NCI-H1048 (cell line): ENCODE measurements around the gene KLHDC10.
"Not testable (repeated sequence)": the region's sequence is repeated elsewhere in the genome, so short reads cannot be mapped to it uniquely, and the experiment has no call there.

Experiments
- DNase-seq: peaks from one replicate; lab custom pipeline; 2025; lab: John Stamatoyannopoulos, UW

Gene KLHDC10

GRCh38 chr7:130069978-130070860, at the start of gene KLHDC10:
TSS of gene KLHDC10 (plus strand) at chr7:130070534. CDS start at chr7:130070644, 110 bp downstream.
- peak; percentile 92 for DNase-seq

- no peak for DNase-seq
Measured at GRCh38 chr7:130021105-130021834, 49.1 kb upstream of the KLHDC10 start.

- DNase-seq, result no peak
Measured at GRCh38 chr7:130022115-130022514, 48.2 kb upstream of the KLHDC10 start.

GRCh38 chr7:130022623-130023175, 47.6 kb upstream of the KLHDC10 start:
- DNase-seq, result no peak

- no peak for DNase-seq
Measured at GRCh38 chr7:130024390-130024789, 45.9 kb upstream of the KLHDC10 start.

- DNase-seq, result no peak
Measured at GRCh38 chr7:130032698-130033097, 37.6 kb upstream of the KLHDC10 start.

GRCh38 chr7:130037703-130038102, 32.6 kb upstream of the KLHDC10 start:
- no peak for DNase-seq

- DNase-seq, result no peak
Measured at GRCh38 chr7:130040576-130040975, 29.8 kb upstream of the KLHDC10 start.

- no peak for DNase-seq
Measured at GRCh38 chr7:130047831-130048230, 22.5 kb upstream of the KLHDC10 start.

- DNase-seq, result no peak
Measured at GRCh38 chr7:130048906-130049305, 21.4 kb upstream of the KLHDC10 start.

GRCh38 chr7:130052250-130052649, 18.1 kb upstream of the KLHDC10 start:
- not testable (repeated sequence) for DNase-seq

- not testable (repeated sequence) for DNase-seq
Measured at GRCh38 chr7:130055198-130055597, 15.1 kb upstream of the KLHDC10 start.

GRCh38 chr7:130062246-130062645, 8.1 kb upstream of the KLHDC10 start:
- no peak for DNase-seq

- DNase-seq, result peak; percentile 21
Measured at GRCh38 chr7:130063036-130063435, 7.3 kb upstream of the KLHDC10 start.

GRCh38 chr7:130064580-130064926, 5.8 kb upstream of the KLHDC10 start:
- not testable (repeated sequence) for DNase-seq

- DNase-seq, result no peak
Measured at GRCh38 chr7:130065500-130066152, 4.7 kb upstream of the KLHDC10 start.

- no peak for DNase-seq
Measured at GRCh38 chr7:130069179-130069977, 956 bp upstream of the KLHDC10 start.

GRCh38 chr7:130070861-130071622, 708 bp downstream of the KLHDC10 start:
- DNase-seq, result no peak

- DNase-seq, result peak; percentile 37
Measured at GRCh38 chr7:130071701-130072622, 1.6 kb downstream of the KLHDC10 start.
